ENCODE results near the gene TMEM127.

GRCh38 chr2:96247896-96248295 lies 17.9 kb downstream of the TMEM127 start:
- TF ChIP-seq CTCF (IDR thresholded peaks at IDR 0.05), result no peak
- TF ChIP-seq POLR2A (IDR thresholded peaks at IDR 0.05), result no peak
